HG03469 (cell line): ENCODE results near the gene BCAM.
"Not testable (repeated sequence)": the region's sequence is repeated elsewhere in the genome, so short reads cannot be mapped to it uniquely, and the experiment has no call there.

Experiments
- ATAC-seq: cut with Tn5 transposase; IDR thresholded peaks from one replicate; pipeline ENCODE4 v1.9.1; 2021; ENCODE audit warnings: mild to moderate bottlenecking, moderate library complexity, moderate number of reproducible peaks; ENCODE audit not compliant: unreplicated experiment

Gene BCAM

GRCh38 chr19:44847144-44848035 is 38.5 kb downstream of the BCAM start:
- ATAC-seq = no peak

- ATAC-seq = no peak
Observed at GRCh38 chr19:44848036-44848811, 39.3 kb downstream of the BCAM start.

GRCh38 chr19:44848812-44849447 is 40.0 kb downstream of the BCAM start:
- ATAC-seq = no peak

- ATAC-seq = no peak
Observed at GRCh38 chr19:44850641-44851109, 41.8 kb downstream of the BCAM start.

- ATAC-seq = no peak
Observed at GRCh38 chr19:44851427-44851826, 42.5 kb downstream of the BCAM start.

GRCh38 chr19:44855606-44856005 is 46.7 kb downstream of the BCAM start:
- no peak for ATAC-seq

GRCh38 chr19:44856421-44857083 is 47.6 kb downstream of the BCAM start:
- no peak for ATAC-seq

GRCh38 chr19:44857837-44858236 is 48.9 kb downstream of the BCAM start:
- ATAC-seq = no peak

- not testable (repeated sequence) for ATAC-seq
Observed at GRCh38 chr19:44861576-44861975, 52.7 kb downstream of the BCAM start.

- no peak for ATAC-seq
Observed at GRCh38 chr19:44863990-44864389, 55.1 kb downstream of the BCAM start.

GRCh38 chr19:44865196-44865767 is 56.4 kb downstream of the BCAM start:
- no peak for ATAC-seq

- no peak for ATAC-seq
Observed at GRCh38 chr19:44866664-44867063, 57.8 kb downstream of the BCAM start.

- ATAC-seq = no peak
Observed at GRCh38 chr19:44867578-44867977, 58.7 kb downstream of the BCAM start.

GRCh38 chr19:44869733-44870470 is 61.0 kb downstream of the BCAM start:
- ATAC-seq = no peak
